ENCODE measurements around the gene C2orf69. TPM values are rescaled to one million over a fixed set of nuclear protein-coding genes. Genes with fewer than 3 reads are reported as not detected.
A peak's percentile ranks its signal among the peaks of the same experiment; 100 is the strongest.

The C2orf69 gene
- total and polyA plus RNA-seq, 2 experiments from 2014 or later: 6.8 to 10.5 TPM

GRCh38 chr2:199914372-199914958, 3.4 kb downstream of the C2orf69 start:
- Histone ChIP-seq H3K4me1 (ENCODE audit: insufficient read depth) (peaks cover 8% of the 10 kb centered on the region), H3K9me2 (replicated peaks; ENCODE audit: insufficient read depth) (no peaks in the 10 kb centered on the region), H3K27ac (no peak overlapping the region), H3K4me2 (peak overlapping the region; percentile 38), H3K79me2 (peaks cover 73% of the 10 kb centered on the region), H3K27me3 (no peaks in the 10 kb centered on the region), H3K4me3 (no peak overlapping the region), H3K9me3 (ENCODE audit: low read depth) (no peaks in the 10 kb centered on the region), H4K20me1 (ENCODE audit: insufficient read depth, poor library complexity, severe bottlenecking) (peaks cover 5% of the 10 kb centered on the region), H2AFZ (no peak overlapping the region), H3K36me3 (replicated peaks; ENCODE audit: insufficient read depth, low read depth) (no peaks in the 10 kb centered on the region)
- 72% methylated on average over 2 of the region's 2 CpGs for WGBS (ENCODE audit: low lambda C conversion rate, missing lambda C conversion rate)
- TF ChIP-seq CTCF (IDR thresholded peaks at IDR 0.05; ENCODE audit: poor library complexity) (no peak), EZH2phosphoT487 (IDR thresholded peaks at IDR 0.05; ENCODE audit: low read depth, severe bottlenecking, unreplicated experiment) (no peak), EZH2 (IDR thresholded peaks at IDR 0.05; ENCODE audit: borderline replicate concordance) (no peak)
- DNase-seq (ENCODE audit: low spot score): no peak

DNA sequence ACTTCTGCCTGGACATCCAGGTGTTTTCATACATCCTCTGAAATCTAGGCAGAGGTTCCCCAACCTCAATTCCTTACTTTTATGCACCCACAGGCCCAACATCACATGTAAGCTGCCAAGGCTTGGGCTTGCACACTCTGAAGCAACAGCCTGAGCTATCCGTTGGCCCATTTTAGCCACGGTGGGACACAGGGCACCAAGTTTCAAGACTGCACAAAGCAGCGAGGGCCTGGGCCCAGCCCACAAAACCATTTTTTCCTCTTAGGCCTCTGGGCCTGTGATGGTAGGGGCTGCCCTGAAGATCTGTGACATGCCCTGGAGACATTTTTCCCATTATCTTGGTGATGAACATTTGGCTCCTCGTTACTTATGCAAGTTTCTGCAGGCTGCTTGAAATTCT, 5.9 kb downstream of the C2orf69 start:
- Histone ChIP-seq H3K79me2 (peaks cover 90% of the 10 kb centered on the region), H3K4me3 (no peak overlapping the region), H3K27me3 (no peaks in the 10 kb centered on the region), H3K9me2 (replicated peaks; ENCODE audit: insufficient read depth) (no peaks in the 10 kb centered on the region), H2AFZ (no peak overlapping the region), H3K36me3 (replicated peaks; ENCODE audit: insufficient read depth, low read depth) (no peaks in the 10 kb centered on the region), H3K4me2 (no peak overlapping the region), H3K27ac (no peak overlapping the region), H4K20me1 (ENCODE audit: insufficient read depth, poor library complexity, severe bottlenecking) (peaks cover 7% of the 10 kb centered on the region), H3K9me3 (ENCODE audit: low read depth) (no peaks in the 10 kb centered on the region), H3K4me1 (ENCODE audit: insufficient read depth) (peaks cover 8% of the 10 kb centered on the region)
- no peak for TF ChIP-seq EZH2phosphoT487 (IDR thresholded peaks at IDR 0.05; ENCODE audit: low read depth, severe bottlenecking, unreplicated experiment)
- TF ChIP-seq EZH2 (IDR thresholded peaks at IDR 0.05; ENCODE audit: borderline replicate concordance): no peak
- no peak for TF ChIP-seq CTCF (IDR thresholded peaks at IDR 0.05; ENCODE audit: poor library complexity)
- WGBS (ENCODE audit: low lambda C conversion rate, missing lambda C conversion rate): 100% methylated on average over 4 of the region's 4 CpGs
- DNase-seq (ENCODE audit: low spot score): no peak

DNA sequence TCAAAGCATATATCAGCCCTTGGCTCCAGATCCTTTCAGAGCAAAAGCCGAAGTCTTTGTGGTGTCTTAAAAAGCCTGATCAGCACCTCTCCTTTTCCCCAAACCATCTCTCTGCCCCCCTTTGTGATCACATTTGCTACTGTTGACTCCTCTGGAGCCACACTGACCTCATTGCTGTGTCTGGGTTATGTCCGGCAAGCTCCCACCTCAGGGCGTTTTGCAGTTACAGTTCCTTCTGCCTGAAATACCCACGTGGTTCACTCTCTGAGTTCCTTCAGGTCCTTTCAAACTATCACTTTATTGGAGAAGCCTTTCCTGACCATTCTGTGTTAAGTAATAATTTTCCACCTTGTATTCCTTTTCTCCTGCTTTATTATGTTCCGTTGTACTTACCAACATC, 11.8 kb downstream of the C2orf69 start:
- peaks cover 66% of the 10 kb centered on the region for H3K79me2 ChIP-seq
- no peak for TF ChIP-seq EZH2phosphoT487 (IDR thresholded peaks at IDR 0.05; ENCODE audit: low read depth, severe bottlenecking, unreplicated experiment)
- TF ChIP-seq CTCF (IDR thresholded peaks at IDR 0.05; ENCODE audit: poor library complexity): no peak
- TF ChIP-seq EZH2 (IDR thresholded peaks at IDR 0.05; ENCODE audit: borderline replicate concordance): no peak
- H3K9me3 ChIP-seq (ENCODE audit: low read depth): no peaks in the 10 kb centered on the region
- H3K27ac ChIP-seq: no peak overlapping the region
- no peak overlapping the region for H3K4me2 ChIP-seq
- no peak overlapping the region for H2AFZ ChIP-seq
- DNase-seq (ENCODE audit: low spot score): peak; percentile 9
- no peaks in the 10 kb centered on the region for H3K27me3 ChIP-seq
- peaks cover 2% of the 10 kb centered on the region for H4K20me1 ChIP-seq (ENCODE audit: insufficient read depth, poor library complexity, severe bottlenecking)
- H3K4me3 ChIP-seq: no peak overlapping the region
- H3K36me3 ChIP-seq (replicated peaks; ENCODE audit: insufficient read depth, low read depth): no peaks in the 10 kb centered on the region
- H3K9me2 ChIP-seq (replicated peaks; ENCODE audit: insufficient read depth): no peaks in the 10 kb centered on the region
- 54% methylated on average over 5 of the region's 5 CpGs for WGBS (ENCODE audit: low lambda C conversion rate, missing lambda C conversion rate)
- no peaks in the 10 kb centered on the region for H3K4me1 ChIP-seq (ENCODE audit: insufficient read depth)
